GM19372 (cell line): Measurements from ENCODE around the gene RAB44.

Experiments
- ATAC-seq: cut with Tn5 transposase; IDR thresholded peaks from one replicate; pipeline ENCODE4 v1.9.1; 2021; ENCODE audit warnings: mild to moderate bottlenecking, low read depth, moderate library complexity; ENCODE audit not compliant: unreplicated experiment

The RAB44 gene

DNA sequence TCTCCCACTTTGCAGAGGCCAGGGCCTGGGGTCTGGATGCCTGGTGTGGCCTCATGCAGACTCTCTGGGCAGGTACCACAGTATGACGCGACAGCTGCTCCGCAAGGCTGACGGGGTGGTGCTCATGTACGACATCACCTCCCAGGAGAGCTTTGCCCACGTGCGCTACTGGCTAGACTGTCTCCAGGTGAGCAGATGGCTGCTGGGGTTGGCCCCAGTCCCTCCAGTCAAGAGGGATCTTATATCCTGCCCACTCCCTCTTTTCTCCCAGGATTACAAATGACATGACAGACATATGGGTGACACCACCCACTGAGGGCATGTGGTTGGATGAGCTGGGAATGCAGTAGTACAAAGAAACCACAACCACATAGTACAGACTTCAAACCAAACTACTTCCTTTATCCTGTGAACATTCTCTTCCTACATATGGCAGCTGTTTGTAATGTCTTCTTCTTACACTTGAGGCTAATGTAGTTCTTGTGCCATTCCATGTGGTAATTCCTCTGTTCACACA is 29.9 kb downstream of the RAB44 start:
- ATAC-seq = no peak

- no peak for ATAC-seq
These were observed 30.9 kb downstream of the RAB44 start for GRCh38 chr6:36728289-36729160.

DNA sequence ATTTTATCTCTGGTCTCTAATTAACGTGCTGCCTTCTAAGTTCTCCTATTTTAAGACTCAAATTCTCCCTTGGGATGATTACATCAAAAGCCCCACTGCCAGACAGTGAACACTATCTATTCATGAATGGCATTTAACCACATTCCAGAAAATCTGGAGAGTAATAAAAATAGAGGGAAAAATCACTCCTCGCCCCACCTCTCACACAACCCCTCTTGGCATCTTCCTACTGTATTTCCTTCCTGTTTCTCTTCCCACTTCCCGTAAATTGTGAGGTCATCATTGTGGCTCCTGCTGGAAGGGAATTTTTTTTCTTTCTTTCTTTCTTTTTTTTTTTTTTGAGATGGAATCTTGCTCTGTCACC is 31.5 kb downstream of the RAB44 start:
- ATAC-seq = no peak

GRCh38 chr6:36730424-36731380 is 33.1 kb downstream of the RAB44 start:
- ATAC-seq = no peak

DNA sequence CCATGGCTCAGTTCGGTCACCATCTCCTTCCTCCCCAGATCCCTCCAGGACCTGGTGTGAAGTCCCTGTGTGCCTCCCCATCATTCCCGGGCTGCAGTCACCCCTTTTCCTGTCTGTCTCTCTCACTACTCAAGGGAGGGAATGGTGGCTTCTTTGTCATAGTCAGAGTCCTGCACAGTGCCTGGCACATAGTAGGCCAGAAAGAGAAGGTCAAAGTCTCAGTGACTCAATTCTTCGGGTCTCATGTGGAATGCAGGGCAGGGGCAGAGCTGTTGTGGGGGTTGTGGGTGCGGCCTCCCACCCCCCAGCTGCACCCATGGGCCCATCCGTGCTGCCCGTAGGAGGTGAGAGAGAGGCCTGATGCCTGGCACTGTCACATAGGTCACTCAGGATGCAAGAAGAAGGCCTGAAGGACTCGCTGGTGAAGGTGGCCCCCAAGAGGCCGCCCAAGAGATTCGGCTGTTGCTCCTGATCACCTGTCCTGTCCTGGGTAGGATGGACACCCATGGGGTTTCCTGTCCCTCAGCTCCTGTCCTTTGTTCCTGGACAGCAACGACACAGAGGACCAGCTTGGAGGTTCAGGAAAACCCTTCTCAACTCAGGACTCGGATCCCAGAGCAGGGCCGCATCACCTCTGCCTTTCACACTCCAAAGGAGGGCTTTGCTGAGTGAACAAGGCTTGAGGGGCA is 34.1 kb downstream of the RAB44 start:
- no peak for ATAC-seq

DNA sequence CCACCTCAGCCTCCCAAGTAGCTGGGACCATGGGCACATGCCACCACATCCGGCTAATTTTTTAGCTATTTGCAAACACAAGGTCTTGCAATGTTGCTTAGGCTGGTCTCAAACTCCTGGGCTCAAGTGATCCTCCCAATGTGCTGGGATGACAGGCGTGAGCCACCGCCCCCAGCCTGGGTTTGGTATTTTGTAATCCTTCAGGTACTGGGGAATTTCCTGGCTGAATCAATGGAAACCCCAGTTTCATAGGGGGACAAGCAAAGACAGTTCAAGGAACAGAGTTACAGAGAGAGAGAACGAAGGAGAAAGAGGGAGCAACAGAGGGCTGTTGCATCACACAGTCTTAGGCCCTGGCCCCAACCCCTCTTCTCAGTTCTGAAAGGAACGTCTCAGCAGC is 35.7 kb downstream of the RAB44 start:
- no peak for ATAC-seq

- ATAC-seq = no peak
These were observed 36.9 kb downstream of the RAB44 start for GRCh38 chr6:36734486-36735060.

DNA sequence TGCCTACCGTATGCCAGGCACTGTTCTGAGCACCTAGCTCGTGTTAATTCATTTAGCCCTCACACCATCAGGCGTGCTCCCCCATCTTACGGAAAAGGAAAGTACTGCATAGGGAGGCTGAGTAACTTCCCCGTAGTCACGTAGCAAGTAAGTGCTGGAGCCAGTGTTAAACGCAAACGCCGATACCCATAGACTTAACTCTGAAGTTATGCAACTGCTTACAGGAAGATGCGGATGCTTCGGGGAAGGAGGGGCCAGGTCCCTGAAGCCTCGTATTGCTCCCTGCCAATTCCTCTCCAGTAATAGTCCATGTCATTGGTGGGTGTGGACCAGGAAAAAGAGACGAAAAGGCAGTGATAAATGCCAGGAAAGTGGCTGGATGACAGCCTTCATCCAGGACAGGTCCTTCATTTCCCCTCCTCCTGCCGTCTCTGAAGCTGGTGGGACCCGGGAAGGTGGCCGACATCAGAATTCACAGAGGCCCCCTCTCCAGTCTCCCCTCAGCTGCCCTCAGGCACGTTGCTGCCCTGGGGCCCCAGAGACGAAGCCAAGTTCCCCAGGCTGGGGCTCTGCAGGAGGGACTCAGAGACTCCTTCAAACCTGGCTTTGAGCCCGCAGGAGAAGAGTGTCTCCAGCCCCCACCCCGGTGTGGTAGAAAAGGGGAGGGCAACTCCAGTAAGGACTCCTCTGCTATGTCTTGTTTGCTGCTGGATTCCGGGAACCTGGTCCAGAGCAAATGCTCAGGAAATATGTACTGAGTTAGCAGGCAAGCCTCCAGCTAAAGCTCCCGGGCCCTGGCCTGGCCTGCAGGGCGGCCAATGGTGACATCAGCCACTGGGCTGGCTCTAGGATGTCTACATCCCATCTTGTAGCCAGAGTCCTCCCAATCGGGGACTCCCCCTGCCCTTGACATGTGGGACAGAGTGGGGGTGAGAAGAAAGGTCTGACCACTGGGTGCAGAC is 37.8 kb downstream of the RAB44 start:
- ATAC-seq = no peak

DNA sequence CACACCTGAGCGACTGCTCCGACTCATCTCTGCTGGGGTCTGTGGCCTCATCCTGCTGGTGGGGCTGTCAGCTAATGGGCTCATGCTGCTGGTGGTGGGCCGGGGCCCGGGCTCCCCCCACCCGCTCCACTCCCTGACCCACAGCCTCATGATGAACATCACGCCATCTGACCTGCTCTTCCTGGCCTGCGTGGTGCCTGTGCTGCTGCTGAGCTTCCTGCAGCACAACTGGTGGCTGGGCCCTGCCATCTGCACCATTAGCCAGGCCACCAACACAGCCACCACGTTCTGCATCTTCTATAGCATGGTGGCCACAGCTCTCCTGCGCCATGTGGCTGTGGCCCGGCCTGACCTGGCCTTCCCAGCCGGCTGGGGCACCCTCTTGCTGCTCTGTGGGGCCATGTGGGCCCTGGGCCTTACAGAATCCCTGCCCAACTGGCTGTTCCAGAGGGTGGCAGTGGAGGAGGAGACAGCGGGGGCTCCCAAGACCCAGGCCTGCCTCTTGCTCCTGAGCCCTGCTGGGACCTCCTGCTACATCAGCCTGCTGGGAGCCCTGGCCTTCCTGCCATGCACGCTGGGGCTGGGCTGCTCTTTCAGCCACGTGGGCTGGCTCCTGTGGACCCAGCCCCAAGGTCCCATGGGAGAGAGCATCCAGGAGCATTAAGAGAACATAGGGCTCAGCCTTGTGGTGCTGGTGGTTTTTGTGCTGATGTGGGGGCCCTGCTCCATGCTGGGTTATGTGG is 39.6 kb downstream of the RAB44 start:
- ATAC-seq = no peak

- ATAC-seq = no peak
These were observed 40.5 kb downstream of the RAB44 start for GRCh38 chr6:36738108-36738507.

DNA sequence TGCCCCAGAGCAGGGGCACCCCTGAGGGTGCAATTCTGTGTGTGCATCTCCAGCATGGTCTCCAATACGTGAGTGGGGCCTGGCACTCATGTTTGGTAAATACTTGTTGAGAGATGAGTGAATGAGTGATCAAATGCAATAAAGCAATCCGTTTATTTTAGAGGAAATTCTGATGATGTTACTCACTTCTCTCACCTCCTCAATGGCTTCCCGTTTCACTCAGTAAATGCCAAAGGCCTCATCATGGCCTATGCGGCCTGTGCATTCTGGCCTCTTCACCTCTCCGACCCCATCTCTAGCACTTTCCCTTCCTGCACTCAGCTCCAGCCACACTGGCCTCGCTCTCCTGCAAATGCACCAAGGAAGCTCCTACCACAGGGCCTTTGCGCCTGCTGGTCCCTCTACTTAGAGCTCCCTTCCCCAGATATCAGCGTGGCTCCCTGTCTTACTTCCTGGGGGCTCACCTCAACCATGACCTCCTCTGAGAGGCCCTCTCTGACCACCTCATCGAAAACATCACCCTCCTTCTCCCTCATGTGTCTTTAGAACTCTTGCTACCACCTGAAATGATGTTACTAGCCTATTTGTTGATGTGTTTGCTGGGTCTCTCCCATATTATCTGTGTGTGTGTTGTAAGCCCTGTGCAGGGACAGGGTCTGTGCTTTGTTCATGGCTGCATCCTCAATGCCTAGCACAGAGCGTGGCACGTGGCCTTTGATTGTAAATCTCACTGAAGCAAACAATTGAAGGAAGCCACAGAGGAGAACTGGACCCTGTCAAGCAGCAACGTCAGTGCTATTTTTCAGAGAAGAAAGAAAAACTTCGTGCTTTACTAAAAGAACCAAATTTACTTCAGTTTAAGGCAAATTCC is 42.6 kb downstream of the RAB44 start:
- ATAC-seq = no peak

- no peak for ATAC-seq
These were observed 43.2 kb downstream of the RAB44 start for GRCh38 chr6:36740818-36741179.

GRCh38 chr6:36742146-36742545 is 44.5 kb downstream of the RAB44 start:
- no peak for ATAC-seq

DNA sequence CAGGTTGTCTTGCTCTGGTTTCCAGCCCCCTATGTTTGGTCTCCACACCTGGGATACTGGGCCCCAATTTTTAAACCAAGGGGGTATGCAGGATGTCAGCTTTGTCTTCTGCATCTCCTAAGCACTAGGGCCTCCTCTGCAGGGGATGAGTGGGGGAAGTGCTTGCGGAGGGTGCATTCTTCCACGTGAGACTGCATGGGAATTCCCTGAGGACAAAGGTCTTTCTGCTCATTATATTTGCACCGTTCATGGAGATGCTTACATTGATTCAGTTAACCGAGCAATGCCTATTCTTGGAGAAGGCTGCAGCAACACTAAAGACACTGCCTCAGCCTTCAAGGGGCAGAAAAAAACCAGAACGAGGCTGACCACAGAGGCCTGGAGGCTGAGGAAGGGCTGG is 45.4 kb downstream of the RAB44 start:
- no peak for ATAC-seq

GRCh38 chr6:36743538-36744303 is 46.1 kb downstream of the RAB44 start:
- ATAC-seq = no peak

- ATAC-seq = no peak
These were observed 46.7 kb downstream of the RAB44 start for GRCh38 chr6:36744304-36744673.

DNA sequence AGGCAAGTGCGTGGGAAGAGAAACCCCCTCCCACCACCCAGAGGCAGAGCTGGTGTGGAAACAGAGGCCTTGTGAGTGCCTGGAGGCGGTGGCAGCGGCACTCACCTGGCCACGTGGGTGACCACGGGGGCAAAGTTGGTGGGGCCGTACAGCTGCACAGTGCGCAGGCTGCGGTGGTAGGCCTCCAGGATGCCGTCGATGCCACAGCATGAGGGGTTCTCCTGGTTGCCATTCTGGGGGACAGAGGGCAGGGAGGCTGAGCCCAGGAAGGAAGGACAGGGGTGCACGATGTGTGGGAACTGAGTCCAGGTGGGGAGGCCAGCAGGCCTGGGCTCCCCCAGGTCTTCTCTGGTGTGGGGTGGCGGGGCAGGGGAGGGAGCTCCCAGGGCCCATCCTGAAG is 47.7 kb downstream of the RAB44 start:
- ATAC-seq = no peak
